Activated gamma-delta T cell treated with Interleukin-2 at 50 U/mL for 16 hours (primary cell): ENCODE measurements around the gene WTAP.
"Not testable (repeated sequence)": the region's sequence is repeated elsewhere in the genome, so short reads cannot be mapped to it uniquely, and the experiment has no call there.

Experiments used
- DNase-seq: peaks from one replicate; pipeline ENCODE4 v3.0.0-alpha.2; 2020

Gene WTAP

DNA sequence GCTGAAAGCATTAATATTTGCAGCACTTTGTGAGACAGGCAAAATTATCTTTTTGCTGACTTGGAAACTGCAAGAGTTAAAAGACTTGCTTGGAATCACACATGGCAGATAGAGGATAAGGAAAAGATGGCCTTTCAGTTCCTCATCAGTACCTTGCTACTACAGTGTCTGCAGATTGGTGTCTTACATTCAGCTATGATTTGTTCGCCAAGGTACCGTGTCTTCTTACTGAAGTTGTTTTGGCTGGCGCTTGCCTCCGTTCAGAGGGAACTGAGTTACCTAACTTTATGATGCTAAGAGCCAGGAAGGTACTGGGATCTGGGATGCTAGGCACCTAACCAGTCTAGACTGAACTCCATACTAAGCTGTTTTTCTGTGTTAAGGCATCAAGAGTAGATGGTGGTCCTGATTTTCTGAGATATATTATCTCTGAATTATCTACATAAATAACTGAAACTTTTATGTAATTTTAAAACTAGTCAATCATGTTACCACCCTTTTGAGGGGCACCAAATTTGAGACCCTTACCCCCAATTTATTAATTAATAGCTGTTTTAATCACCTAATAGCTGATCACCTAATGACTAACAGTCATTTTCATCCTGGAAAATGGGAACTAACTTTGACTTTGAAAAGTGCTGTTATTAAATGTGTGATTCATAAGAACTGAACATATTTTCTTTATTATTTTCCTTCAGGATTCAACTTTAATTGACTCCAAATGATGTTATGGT lies 2.5 kb downstream of the WTAP start:
- DNase-seq = no peak

DNA sequence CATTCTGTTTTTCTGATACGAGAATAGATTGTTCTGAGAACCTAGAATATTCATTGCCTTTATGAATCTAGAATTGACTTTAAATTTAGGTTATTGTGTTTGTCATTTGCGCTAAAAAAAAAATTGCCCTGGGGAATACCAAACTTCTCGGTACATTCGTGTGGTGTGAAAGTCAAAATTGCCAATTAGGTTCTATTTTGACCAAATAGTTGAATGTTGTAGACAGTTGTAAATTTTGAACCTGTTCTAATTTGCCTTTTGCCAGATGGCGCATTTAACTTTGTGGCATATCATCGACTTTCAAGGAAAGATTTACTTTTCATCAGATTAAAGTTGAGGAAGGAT lies 3.0 kb downstream of the WTAP start:
- no peak for DNase-seq

DNA sequence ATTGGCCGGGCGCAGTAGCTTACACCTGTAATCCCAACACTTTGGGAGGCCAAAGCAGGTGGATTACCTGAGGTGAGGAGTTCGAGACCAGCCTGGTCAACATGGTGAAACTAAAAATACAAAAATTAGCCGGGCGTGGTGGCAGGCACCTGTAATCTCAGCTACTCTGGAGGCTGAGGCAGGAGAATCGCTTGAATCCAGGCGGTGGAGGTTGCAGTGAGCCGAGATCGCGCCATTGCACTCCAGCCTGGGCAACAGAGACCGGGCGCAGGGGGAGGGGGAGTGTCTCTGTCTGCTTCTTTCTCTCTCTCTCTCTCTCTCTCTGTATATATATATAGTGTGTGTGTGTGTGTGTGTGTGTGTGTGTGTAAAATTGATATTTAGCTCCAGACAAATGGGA lies 5.2 kb downstream of the WTAP start:
- not testable (repeated sequence) for DNase-seq

GRCh38 chr6:159733395-159733794 lies 6.1 kb downstream of the WTAP start:
- not testable (repeated sequence) for DNase-seq

GRCh38 chr6:159736908-159737307 lies 9.6 kb downstream of the WTAP start:
- no peak for DNase-seq

DNA sequence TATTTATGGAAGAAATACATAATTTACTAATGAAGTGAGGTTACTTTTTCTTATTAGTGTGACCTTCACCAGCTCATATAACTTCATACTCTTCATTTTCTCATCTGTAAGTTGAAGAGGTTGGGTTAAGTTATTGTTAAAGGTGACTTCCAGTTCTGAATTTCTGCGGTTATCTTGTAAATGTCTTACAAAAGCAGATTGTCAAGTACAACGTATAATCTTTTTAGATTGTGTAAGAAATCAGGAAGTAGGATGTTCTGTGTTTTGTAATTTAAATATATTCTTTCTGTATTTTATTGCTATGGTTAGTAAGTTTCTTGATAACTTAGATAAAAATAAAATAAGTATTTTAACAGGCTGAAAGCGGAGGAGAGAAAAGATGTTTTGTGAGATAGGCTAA lies 12.0 kb downstream of the WTAP start:
- DNase-seq = no peak

DNA sequence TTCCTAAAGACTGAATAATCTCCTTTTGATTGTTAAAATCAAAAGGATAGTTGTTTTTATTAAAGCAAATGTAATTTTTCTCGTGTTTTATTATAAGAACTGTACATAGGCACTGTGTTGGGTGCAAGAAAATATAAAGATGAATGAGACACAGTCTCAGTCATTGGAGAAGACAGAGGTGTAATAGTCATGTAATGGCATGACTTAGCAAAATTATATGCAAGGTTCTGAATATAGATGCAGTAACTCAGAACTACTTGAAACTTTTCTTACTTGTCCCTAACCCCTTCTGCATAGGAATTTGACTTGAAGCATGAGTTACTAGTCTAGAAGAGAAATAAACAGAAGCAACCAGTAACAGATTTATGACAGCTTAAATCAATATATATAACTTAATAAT lies 14.9 kb downstream of the WTAP start:
- DNase-seq = no peak

- DNase-seq = no peak
These were observed 17.8 kb downstream of the WTAP start for GRCh38 chr6:159745081-159745480.

DNA sequence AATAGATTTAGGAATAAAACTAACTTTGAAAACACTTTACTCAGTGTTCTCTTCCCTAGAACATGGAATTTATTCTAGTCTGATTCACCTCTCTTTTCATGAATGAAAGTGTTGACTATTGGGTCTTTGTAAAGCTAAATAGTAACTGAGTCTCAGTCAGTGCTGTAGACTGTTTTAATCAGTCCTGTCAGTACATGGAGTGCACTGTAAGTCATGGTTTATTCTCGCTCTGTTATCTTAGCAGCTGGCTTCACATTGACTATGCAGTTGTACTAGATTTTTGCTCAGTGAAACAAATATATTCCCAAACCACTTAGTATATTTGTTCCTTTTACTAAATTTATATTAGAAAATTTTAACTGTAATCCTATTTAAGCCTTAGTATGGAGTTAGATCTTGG lies 19.5 kb downstream of the WTAP start:
- DNase-seq = no peak

GRCh38 chr6:159748127-159748526 lies 20.8 kb downstream of the WTAP start:
- DNase-seq = not testable (repeated sequence)

DNA sequence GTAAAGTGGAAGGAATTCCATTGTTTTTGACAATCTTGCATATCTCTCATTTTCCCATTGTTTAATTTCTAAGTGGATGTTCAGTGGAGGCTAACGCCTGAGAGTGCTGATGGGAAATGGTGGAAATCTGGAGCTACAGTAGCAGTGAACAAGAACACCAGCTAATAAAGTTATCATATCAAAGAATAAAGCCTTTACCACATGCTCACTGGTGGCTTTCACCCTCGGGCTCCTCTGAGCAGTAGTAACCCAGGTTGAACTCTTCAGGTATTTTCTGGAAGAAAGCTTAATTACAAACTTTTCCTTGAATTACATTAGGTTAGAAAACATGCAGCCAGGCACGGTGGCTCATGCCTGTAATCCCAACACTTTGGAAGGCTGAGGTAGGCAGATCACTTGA lies 24.1 kb downstream of the WTAP start:
- DNase-seq = no peak

DNA sequence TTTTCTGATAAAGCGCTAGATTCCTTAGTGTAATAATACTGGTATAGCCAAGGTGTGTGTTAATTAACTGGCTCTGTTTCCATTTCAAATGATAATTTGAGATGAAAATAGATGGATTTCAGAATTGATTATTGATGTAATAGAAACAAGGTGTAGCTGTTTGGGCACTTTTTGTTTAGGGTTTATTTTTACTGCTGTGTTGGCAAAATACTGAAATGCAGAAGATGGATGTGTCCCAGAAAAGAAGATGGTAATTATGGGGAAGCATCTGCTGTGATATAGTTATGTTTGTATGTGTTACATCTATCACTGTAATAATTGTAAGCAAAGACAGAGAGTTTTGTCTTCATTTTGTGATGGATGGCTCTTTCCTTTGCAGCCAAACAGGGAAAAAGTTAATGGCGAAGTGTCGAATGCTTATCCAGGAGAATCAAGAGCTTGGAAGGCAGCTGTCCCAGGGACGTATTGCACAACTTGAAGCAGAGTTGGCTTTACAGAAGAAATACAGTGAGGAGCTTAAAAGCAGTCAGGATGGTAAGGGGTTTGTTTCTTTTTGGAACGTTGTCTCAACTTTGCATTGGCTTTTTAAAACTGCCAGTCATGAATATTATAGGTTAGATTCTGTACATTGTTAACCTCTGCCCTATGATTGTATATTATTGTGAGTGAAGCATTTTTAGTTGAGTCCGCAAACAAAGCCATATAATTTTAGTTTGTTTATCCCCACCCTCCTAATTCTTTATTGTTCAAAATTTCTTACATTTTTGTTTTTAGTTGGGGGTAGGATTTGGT lies 26.0 kb downstream of the WTAP start:
- DNase-seq = no peak

GRCh38 chr6:159754401-159754800 lies 27.1 kb downstream of the WTAP start:
- DNase-seq = no peak

DNA sequence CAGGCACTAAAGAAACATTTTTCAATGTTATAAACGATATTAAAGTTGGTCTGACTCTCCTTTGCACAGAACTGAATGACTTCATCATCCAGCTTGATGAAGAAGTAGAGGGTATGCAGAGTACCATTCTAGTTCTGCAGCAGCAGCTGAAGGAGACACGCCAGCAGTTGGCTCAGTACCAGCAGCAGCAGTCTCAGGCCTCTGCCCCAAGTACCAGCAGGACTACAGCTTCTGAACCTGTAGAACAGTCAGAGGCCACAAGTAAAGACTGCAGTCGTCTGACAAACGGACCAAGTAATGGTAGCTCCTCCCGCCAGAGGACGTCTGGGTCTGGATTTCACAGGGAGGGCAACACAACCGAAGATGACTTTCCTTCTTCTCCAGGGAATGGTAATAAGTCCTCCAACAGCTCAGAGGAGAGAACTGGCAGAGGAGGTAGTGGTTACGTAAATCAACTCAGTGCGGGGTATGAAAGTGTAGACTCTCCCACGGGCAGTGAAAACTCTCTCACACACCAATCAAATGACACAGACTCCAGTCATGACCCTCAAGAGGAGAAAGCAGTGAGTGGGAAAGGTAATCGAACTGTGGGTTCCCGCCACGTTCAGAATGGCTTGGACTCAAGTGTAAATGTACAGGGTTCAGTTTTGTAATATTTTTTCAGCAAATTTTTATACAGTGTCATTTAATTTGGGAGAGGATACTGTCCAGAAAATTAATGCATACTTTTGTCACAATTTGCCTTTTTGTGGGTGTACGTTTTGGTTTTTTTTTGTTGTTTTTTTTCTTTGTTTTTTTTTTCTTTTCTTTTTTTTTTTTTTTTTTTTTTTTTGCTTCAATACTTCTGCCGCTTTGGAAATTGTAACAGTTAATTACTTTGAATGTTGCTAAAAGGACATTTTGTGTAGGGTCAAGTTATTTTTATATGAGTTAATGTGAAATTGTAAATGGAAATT lies 27.9 kb downstream of the WTAP start:
- no peak for DNase-seq

DNA sequence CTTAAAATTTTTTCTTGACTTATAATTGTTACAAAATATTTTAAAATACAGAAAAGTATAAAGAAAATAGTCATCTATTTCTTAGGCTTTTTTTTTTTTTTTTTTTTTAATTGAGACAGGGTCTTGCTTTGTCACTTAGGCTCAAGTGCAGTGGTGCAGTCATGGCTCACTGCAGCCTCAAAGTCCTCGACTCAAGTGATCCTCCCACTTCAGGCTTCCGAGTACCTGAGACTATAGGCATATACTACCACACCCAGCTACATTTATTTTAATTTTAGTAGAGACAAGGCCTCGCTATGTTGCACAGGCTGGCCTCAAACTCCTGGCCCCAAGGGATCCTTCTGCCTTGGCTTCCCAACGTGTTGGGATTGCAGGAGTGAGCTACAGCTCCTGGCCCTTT lies 29.2 kb downstream of the WTAP start:
- DNase-seq = no peak

DNA sequence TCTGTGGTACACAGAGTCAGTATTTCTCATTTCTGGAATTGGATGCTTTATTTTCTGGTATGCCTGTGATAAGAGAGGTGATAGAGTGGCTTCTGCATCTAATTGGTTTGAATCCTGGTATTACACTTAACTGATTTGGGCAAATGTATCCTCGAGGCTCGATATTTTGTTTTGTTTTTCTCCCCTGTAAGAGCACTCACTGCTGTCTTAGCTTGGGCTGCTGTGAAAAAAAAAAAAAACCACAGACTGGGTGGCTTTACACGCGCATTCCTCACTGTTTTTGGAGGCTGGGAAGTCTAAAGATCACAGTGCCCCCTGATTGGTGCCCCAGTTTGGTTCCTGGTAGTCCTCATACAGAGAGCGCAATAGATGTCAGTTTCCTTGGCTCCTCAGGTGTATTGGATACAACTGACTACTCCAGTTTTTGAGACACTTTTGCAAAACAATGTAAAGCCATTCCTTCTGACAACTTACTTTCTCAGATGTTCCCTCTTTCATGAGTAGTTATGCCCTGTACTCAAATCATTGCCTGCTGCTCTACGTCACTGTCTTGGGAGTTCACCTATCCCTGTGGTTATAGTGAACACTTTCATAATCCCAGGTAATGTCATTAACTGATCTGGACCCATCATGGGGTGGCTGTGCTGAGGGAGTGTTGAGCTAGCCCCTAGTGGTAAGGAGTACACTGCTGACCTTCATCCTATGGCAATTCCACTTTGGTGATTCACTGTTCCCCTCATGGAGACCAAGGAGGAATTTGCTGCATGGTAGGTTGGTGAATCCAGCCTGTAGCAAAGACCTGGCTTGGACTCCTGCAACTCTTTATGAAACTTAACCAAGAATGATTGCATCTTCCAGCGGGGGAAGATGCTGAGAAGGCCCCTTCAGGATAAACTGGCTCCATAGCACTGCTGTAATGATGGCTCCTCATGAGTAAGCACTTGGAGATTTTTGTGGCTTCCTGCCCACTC lies 31.0 kb downstream of the WTAP start:
- DNase-seq = no peak

DNA sequence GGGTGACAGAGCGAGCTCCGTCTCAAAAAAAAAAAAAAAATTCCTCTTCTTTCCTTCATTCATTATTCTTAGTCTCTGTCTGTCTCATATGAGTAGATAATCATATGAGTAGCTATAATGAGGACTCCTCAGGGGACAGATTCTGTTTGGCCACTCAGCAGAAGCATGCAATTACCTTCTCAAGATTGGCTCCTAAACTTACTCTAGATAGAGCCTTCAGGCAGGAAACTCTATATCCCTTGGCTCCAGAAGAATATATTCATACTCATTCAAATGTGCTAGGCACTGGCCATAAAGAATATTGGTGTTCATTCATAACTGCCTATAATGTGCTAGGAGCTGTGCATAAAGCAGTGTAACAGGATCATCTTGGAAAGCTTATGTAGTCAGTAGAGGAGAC lies 32.3 kb downstream of the WTAP start:
- no peak for DNase-seq

DNA sequence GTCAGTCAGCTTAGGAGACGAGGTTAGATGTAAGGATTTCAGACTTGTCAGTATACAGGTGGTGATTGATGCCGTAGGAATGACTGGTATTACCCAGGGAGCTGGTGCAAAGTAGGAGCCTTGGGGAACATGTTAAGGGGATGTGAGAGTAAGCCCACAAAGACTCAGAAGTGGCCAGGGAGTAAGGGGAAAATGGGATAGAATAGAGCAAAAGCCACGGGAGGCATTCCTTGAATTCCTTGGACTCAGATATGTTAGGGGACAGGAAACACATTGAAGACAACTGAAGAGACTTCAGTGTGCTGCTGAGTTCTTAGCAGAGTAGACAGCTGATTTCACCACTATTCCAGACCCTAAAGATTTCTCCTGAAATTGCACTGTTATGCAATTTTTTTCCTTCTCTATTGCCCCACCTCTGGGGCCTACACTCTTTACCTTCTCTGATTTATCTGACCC lies 33.3 kb downstream of the WTAP start:
- DNase-seq = no peak

DNA sequence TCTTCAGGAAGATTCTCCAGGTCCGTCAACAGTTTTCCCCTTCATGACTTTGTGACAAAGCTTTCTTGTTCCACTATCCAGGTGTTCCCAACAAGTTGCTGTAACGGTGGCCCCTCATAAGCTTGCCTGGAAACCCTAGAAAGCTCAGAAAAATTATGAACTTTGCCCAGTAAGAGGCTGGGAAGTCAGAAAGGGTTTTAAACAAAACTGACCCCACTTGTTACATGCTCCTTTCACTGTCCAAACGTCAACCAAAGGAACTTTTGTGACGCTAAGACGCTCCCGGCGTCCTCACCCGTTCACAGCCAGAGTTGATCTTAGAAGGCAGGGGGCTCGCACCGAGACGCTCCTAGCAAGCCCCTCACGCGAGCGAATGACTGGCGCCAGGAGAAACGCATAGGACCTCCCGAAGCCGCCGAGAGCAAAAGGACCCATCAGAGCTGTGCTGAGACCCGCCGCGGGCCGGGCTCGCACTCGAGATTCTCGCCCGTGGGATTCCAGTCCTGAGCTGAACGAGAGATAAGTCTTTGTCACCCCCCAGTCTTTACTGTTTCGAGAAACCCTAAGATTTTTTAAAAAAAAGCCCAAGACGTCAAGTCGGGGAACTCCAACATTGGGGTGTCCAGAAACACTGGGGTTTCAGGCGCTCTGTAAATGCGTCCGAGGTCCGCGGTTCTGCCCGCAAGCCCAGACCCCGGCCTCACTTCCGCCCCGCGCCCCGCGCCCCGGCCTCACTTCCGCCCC lies 34.0 kb downstream of the WTAP start:
- no peak for DNase-seq

GRCh38 chr6:159761873-159762680 lies 34.8 kb downstream of the WTAP start, which contains the start of gene ACAT2:
Gene ACAT2, plus strand, starts transcription at chr6:159762045. Its CDS starts 43 bp downstream, at chr6:159762088.
- DNase-seq = peak; percentile 92
